HEK293T (cell line): ENCODE measurements around the gene ING1.

Experiments
- CTCF ChIA-PET: fragments of 350-600 bp; formaldehyde crosslinking; extraction: SDS; loops from one replicate; lab custom pipeline; 2021; ENCODE audit warnings: antibody characterized with exemption, inconsistent platforms; lab: Yijun Ruan, JAX
- POLR2A ChIA-PET: fragments of 350-600 bp; formaldehyde crosslinking; extraction: SDS; loops from one replicate; lab custom pipeline; 2020; ENCODE audit warnings: antibody characterized with exemption, inconsistent platforms; lab: Yijun Ruan, JAX
- DNase-seq: peaks from one replicate; pipeline ENCODE4 v3.0.0; 2012; ENCODE audit warnings: mixed read lengths; ENCODE audit errors: extremely low spot score
- ARNT ChIP-seq: fragments of 450-650 bp; IDR thresholded peaks from 2 replicates; pipeline ENCODE4 v1.6.1; 2017; ENCODE audit warnings: mild to moderate bottlenecking
- BHLHE40 ChIP-seq: fragments of 450-650 bp; IDR thresholded peaks from 2 replicates; pipeline ENCODE4 v1.6.1; 2016; ENCODE audit warnings: mild to moderate bottlenecking, moderate library complexity, borderline replicate concordance
- CTBP1 ChIP-seq: fragments of 450-650 bp; IDR thresholded peaks from 2 replicates; pipeline ENCODE4 v1.6.1; 2016; ENCODE audit warnings: borderline replicate concordance
- ELF4 ChIP-seq: fragments of 450-650 bp; IDR thresholded peaks from 2 replicates; pipeline ENCODE4 v1.6.1; 2017; ENCODE audit warnings: antibody characterized with exemption
- FOXA1 ChIP-seq: fragments of 450-650 bp; IDR thresholded peaks from 2 replicates; pipeline ENCODE4 v1.6.1; 2016; ENCODE audit warnings: mild to moderate bottlenecking
- FOXK2 ChIP-seq: fragments of 450-650 bp; IDR thresholded peaks from 2 replicates; pipeline ENCODE4 v1.6.1; 2016; ENCODE audit warnings: mild to moderate bottlenecking
- FOXM1 ChIP-seq: fragments of 450-650 bp; IDR thresholded peaks from 2 replicates; pipeline ENCODE4 v1.6.1; 2017; ENCODE audit warnings: mild to moderate bottlenecking, borderline replicate concordance
- HDGF ChIP-seq: fragments of 450-650 bp; IDR thresholded peaks from 2 replicates; pipeline ENCODE4 v1.6.1; 2017; ENCODE audit warnings: antibody characterized with exemption, borderline replicate concordance
- L3MBTL2 ChIP-seq: fragments of 450-650 bp; conservative IDR thresholded peaks from 2 replicates; pipeline ENCODE4 v1.6.1; 2016; ENCODE audit warnings: mild to moderate bottlenecking
- LEF1 ChIP-seq: fragments of 450-650 bp; IDR thresholded peaks from 2 replicates; pipeline ENCODE4 v1.6.1; 2017; ENCODE audit warnings: mild to moderate bottlenecking, borderline replicate concordance
- NFRKB ChIP-seq: fragments of 450-650 bp; IDR thresholded peaks from 2 replicates; pipeline ENCODE4 v1.6.1; 2016; ENCODE audit warnings: mild to moderate bottlenecking, moderate library complexity
- PKNOX1 ChIP-seq: fragments of 450-650 bp; IDR thresholded peaks from 2 replicates; pipeline ENCODE4 v1.6.1; 2016
- SP1 ChIP-seq: fragments of 450-650 bp; IDR thresholded peaks from 2 replicates; pipeline ENCODE4 v1.6.1; 2017
- SUZ12 ChIP-seq: fragments of 450-650 bp; IDR thresholded peaks from 2 replicates; pipeline ENCODE4 v1.6.1; 2016; ENCODE audit warnings: mild to moderate bottlenecking
- TARDBP ChIP-seq: fragments of 450-650 bp; IDR thresholded peaks from 2 replicates; pipeline ENCODE4 v1.6.1; 2016
- ZNF384 ChIP-seq: fragments of 450-650 bp; IDR thresholded peaks from 2 replicates; pipeline ENCODE4 v1.6.1; 2016

The ING1 gene

GRCh38 chr13:110766671-110767430 is 53.4 kb downstream of the ING1 start:
- TF ChIP-seq NFRKB (no peak), CTBP1 (no peak), ELF4 (no peak), FOXM1 (no peak), LEF1 (no peak), SUZ12 (no peak), L3MBTL2 (no peak), SP1 (no peak), TARDBP (no peak), ARNT (no peak), FOXA1 (no peak), PKNOX1 (no peak), BHLHE40 (no peak), HDGF (no peak), ZNF384 (no peak), FOXK2 (no peak)
- DNase-seq = no peak
- ChIA-PET CTCF (no interaction called here), POLR2A (no interaction called here)

- CTCF ChIA-PET = interaction anchor here (0.6 kb wide), 1 partner anchor 26 kb away, joined by 3 read pairs; no protein-coding TSS in a partner anchor
- no peak for DNase-seq
- POLR2A ChIA-PET = no interaction called here
- TF ChIP-seq ELF4 = no peak
- no peak for TF ChIP-seq ZNF384
- TF ChIP-seq LEF1 = no peak
- no peak for TF ChIP-seq FOXA1
- TF ChIP-seq TARDBP = no peak
- no peak for TF ChIP-seq CTBP1
These were observed 54.0 kb downstream of the ING1 start for GRCh38 chr13:110767476-110767875.

GRCh38 chr13:110769097-110769496 is 55.6 kb downstream of the ING1 start:
- POLR2A ChIA-PET = interaction anchor here (0.6 kb wide), 1 partner anchor 54 kb away, joined by 3 read pairs; no protein-coding TSS in a partner anchor
- DNase-seq = no peak
- TF ChIP-seq NFRKB (no peak), SUZ12 (no peak), BHLHE40 (no peak), FOXA1 (no peak), HDGF (no peak), ELF4 (no peak), FOXM1 (no peak), ARNT (no peak), CTBP1 (no peak), SP1 (no peak), FOXK2 (no peak), TARDBP (no peak)

GRCh38 chr13:110770678-110771077 is 57.2 kb downstream of the ING1 start:
- ChIA-PET POLR2A (no interaction called here), CTCF (no interaction called here)
- no peak for DNase-seq
- no peak for TF ChIP-seq FOXA1
- no peak for TF ChIP-seq SP1
- TF ChIP-seq ARNT = no peak
- TF ChIP-seq SUZ12 = no peak
- no peak for TF ChIP-seq CTBP1
- no peak for TF ChIP-seq ELF4
- no peak for TF ChIP-seq FOXM1
- TF ChIP-seq LEF1 = no peak
- TF ChIP-seq ZNF384 = no peak
- TF ChIP-seq L3MBTL2 = no peak
- no peak for TF ChIP-seq FOXK2
- TF ChIP-seq BHLHE40 = no peak
- no peak for TF ChIP-seq NFRKB
- no peak for TF ChIP-seq TARDBP

More at GRCh38 chr13:110769097-110769496, 55.6 kb downstream of the ING1 start:
- CTCF ChIA-PET = no interaction called here

- CTCF ChIA-PET = no interaction called here
- no peak for DNase-seq
- POLR2A ChIA-PET = no interaction called here
- no peak for TF ChIP-seq PKNOX1
- TF ChIP-seq ELF4 = no peak
- no peak for TF ChIP-seq SUZ12
- no peak for TF ChIP-seq ZNF384
- no peak for TF ChIP-seq NFRKB
- no peak for TF ChIP-seq HDGF
- TF ChIP-seq FOXA1 = no peak
- TF ChIP-seq BHLHE40 = no peak
- TF ChIP-seq TARDBP = no peak
- no peak for TF ChIP-seq SP1
- no peak for TF ChIP-seq FOXK2
These were observed 57.7 kb downstream of the ING1 start for GRCh38 chr13:110771194-110771593.

GRCh38 chr13:110772091-110772984 is 58.8 kb downstream of the ING1 start:
- ChIA-PET POLR2A (no interaction called here), CTCF (no interaction called here)
- no peak for TF ChIP-seq NFRKB
- TF ChIP-seq ARNT = no peak
- TF ChIP-seq CTBP1 = no peak
- TF ChIP-seq ZNF384 = no peak
- no peak for TF ChIP-seq FOXM1
- TF ChIP-seq SP1 = no peak
- TF ChIP-seq SUZ12 = no peak
- no peak for TF ChIP-seq LEF1
- TF ChIP-seq PKNOX1 = no peak
- TF ChIP-seq TARDBP = no peak
- TF ChIP-seq FOXK2 = no peak
- TF ChIP-seq L3MBTL2 = no peak
- no peak for DNase-seq
